K562 (cell line): ENCODE measurements around the gene RINL. TPM values are rescaled to one million over a fixed set of nuclear protein-coding genes. Genes with fewer than 3 reads are reported as not detected.
A peak's percentile ranks its signal among the peaks of the same experiment; 100 is the strongest.
"Not testable (repeated sequence)": the region's sequence is repeated elsewhere in the genome, so short reads cannot be mapped to it uniquely, and the experiment has no call there.

Experiments
- ATAC-seq: fragments of 200-7000 bp; cut with Tn5 transposase; 3 replicates; pipeline ENCODE4 v1.9.1; 2020; ENCODE audit warnings: moderate library complexity
- BruUV-seq: library from RNA; stranded (reverse); fragments of 400-500 nt; replicated peaks from 2 replicates; lab custom pipeline; 2021; lab: Mats Ljungman, UMichigan
- CTCF ChIA-PET: fragments of 300-600 bp; formaldehyde crosslinking; extraction: SDS; loops from one replicate; lab custom pipeline; 2021; ENCODE audit warnings: low intra/inter-chr PET ratio; lab: Yijun Ruan, JAX
- POLR2A ChIA-PET: fragments of 300-600, 350-650 bp; sonication (Branson Sonifier 250); formaldehyde crosslinking; extraction: SDS; loops from one replicate; lab custom pipeline; 2021; ENCODE audit warnings: antibody characterized with exemption, inconsistent platforms; lab: Yijun Ruan, JAX
- DNase-seq, 4 experiments: peaks; one replicate each; pipeline versions ENCODE4 v3.0.0 to v3.0.0-alpha.2; 2011 to 2018; ENCODE audit warnings: low spot score in 3 of 4, mixed read lengths in 3 of 4; ENCODE audit errors: extremely low read depth in 1 of 4
- FAIRE-seq: peaks from 2 replicates; lab custom pipeline; 2011; peaks lifted over from hg19 to GRCh38; lab: Jason Lieb, UNC
- H2AFZ ChIP-seq: 2 replicates; pipeline ENCODE4 v1.6.0; 2011; ENCODE audit warnings: low read depth, low read length, control low read depth, inconsistent platforms
- H3K27ac ChIP-seq: fragments of 200-600 bp; 3 replicates; pipeline ENCODE4 v1.8.0; 2011; ENCODE audit warnings: low read depth, mild to moderate bottlenecking, control low read depth, inconsistent platforms, low read length, moderate library complexity, mixed read lengths; ENCODE audit errors: extremely low read depth
- H3K27me3 ChIP-seq, 2 experiments: fragments of 300-600 bp in 1 of 2; 2 replicates in 1 of 2; 3 replicates in 1 of 2; pipeline versions ENCODE4 v1.6.0 to v1.8.0; 2011; ENCODE audit warnings: inconsistent platforms in 2 of 2, low read length in 2 of 2, mild to moderate bottlenecking in 1 of 2, mixed read lengths in 1 of 2, moderate library complexity in 1 of 2; ENCODE audit not compliant: control insufficient read depth in 2 of 2, insufficient read depth in 2 of 2
- H3K36me3 ChIP-seq: fragments of 300-600 bp; 3 replicates; pipeline ENCODE4 v1.8.0; 2011; ENCODE audit warnings: mild to moderate bottlenecking, low read length, inconsistent platforms; ENCODE audit not compliant: control insufficient read depth, insufficient read depth
- H3K4me1 ChIP-seq, 2 experiments: fragments of 200-600 bp in 1 of 2; replicated peaks in 1 of 2; 2 replicates in 1 of 2; 3 replicates in 1 of 2; pipeline versions ENCODE4 v1.5.1 to v1.8.0; 2011; ENCODE audit warnings: inconsistent platforms in 2 of 2, low read length in 2 of 2, mild to moderate bottlenecking in 1 of 2, mixed read lengths in 1 of 2, moderate library complexity in 1 of 2; ENCODE audit not compliant: control insufficient read depth in 2 of 2, insufficient read depth in 2 of 2
- H3K4me2 ChIP-seq: 2 replicates; pipeline ENCODE4 v1.6.1; 2011; ENCODE audit warnings: low read length, control low read depth, inconsistent platforms, mixed read lengths; ENCODE audit not compliant: insufficient read depth
- H3K4me3 ChIP-seq: fragments of 200-600 bp; sonication (generic), shearing (Covaris generic); 2 replicates; pipeline ENCODE4 v1.5.1; 2016; ENCODE audit warnings: control low read depth, inconsistent platforms
- H3K79me2 ChIP-seq: fragments of 200-600 bp; 3 replicates; pipeline ENCODE4 v1.8.0; 2011; ENCODE audit warnings: low read length, inconsistent platforms; ENCODE audit not compliant: control insufficient read depth, insufficient read depth
- H3K9ac ChIP-seq, 2 experiments: 2 replicates each; pipeline versions ENCODE4 v1.6.0 to v1.6.1; 2011; ENCODE audit warnings: low read depth in 2 of 2, low read length in 2 of 2, control low read depth in 1 of 2, inconsistent platforms in 1 of 2, mild to moderate bottlenecking in 1 of 2, mixed read lengths in 1 of 2; ENCODE audit not compliant: insufficient read depth in 1 of 2
- H3K9me1 ChIP-seq: one replicate; pipeline ENCODE4 v1.6.0; 2011; ENCODE audit warnings: inconsistent platforms, mild to moderate bottlenecking, low read length, moderate library complexity; ENCODE audit not compliant: control insufficient read depth, insufficient read depth
- H3K9me3 ChIP-seq: replicated peaks from 2 replicates; pipeline ENCODE4 v1.5.1; 2011; ENCODE audit warnings: low read depth, low read length, inconsistent platforms; ENCODE audit not compliant: control insufficient read depth, insufficient read depth
- H4K20me1 ChIP-seq: replicated peaks from 2 replicates; pipeline ENCODE4 v1.6.1; 2011; ENCODE audit warnings: low read length, inconsistent platforms, mixed read lengths; ENCODE audit not compliant: control insufficient read depth, insufficient read depth
- EGR1 ChIP-seq: fragments of 450-650 bp; conservative IDR thresholded peaks from 2 replicates; pipeline ENCODE4 v1.6.1; 2017; ENCODE audit warnings: mild to moderate bottlenecking
- GATAD2B ChIP-seq: fragments of 450-650 bp; IDR thresholded peaks from 2 replicates; pipeline ENCODE4 v1.6.1; 2017; ENCODE audit warnings: mild to moderate bottlenecking, borderline replicate concordance
- HLTF ChIP-seq: fragments of 450-650 bp; IDR thresholded peaks from 2 replicates; pipeline ENCODE4 v1.6.1; 2016
- IFI16 ChIP-seq: fragments of 250-450 bp; sonication (Bioruptor Pico); IDR thresholded peaks from 2 replicates; pipeline ENCODE4 v2.1.2; 2022; ENCODE audit warnings: mild to moderate bottlenecking, inconsistent platforms
- KLF10 ChIP-seq: fragments of 250-450 bp; sonication (Bioruptor Pico); IDR thresholded peaks from 2 replicates; pipeline ENCODE4 v1.6.1; 2021; ENCODE audit warnings: matching md5 sums
- NCOA4 ChIP-seq: fragments of 450-650 bp; IDR thresholded peaks from 2 replicates; pipeline ENCODE4 v1.6.1; 2018; ENCODE audit warnings: mild to moderate bottlenecking; ENCODE audit not compliant: partially characterized antibody
- NFYB ChIP-seq: IDR thresholded peaks from 2 replicates; pipeline ENCODE4 v1.6.1; 2011; ENCODE audit warnings: mild to moderate bottlenecking, moderate library complexity; ENCODE audit not compliant: insufficient read length; ENCODE audit errors: extremely low read depth
- POLR2G ChIP-seq: fragments of 200-400 bp; formaldehyde crosslinking; IDR thresholded peaks from 2 replicates; pipeline ENCODE4 v1.6.1; 2017; ENCODE audit warnings: low read depth, mild to moderate bottlenecking, antibody characterized with exemption, low read length, moderate library complexity
- RBFOX2 ChIP-seq: fragments of 200-400 bp; formaldehyde crosslinking; IDR thresholded peaks from 2 replicates; pipeline ENCODE4 v1.6.1; 2017; ENCODE audit warnings: low read depth, mild to moderate bottlenecking, low read length, moderate library complexity
- RBM25 ChIP-seq: fragments of 200-400 bp; formaldehyde crosslinking; IDR thresholded peaks from 2 replicates; pipeline ENCODE4 v1.6.1; 2018; ENCODE audit warnings: low read length, low read depth, moderate library complexity; ENCODE audit not compliant: severe bottlenecking
- RCOR1 ChIP-seq, 2 experiments: IDR thresholded peaks; 2 replicates each; pipeline ENCODE4 v1.6.1; 2012; ENCODE audit warnings: low read depth in 2 of 2, low read length in 2 of 2, borderline replicate concordance in 1 of 2, improper control_type of control experiment in 1 of 2
- SMAD3 ChIP-seq: fragments of 450-650 bp; formaldehyde crosslinking; conservative IDR thresholded peaks from 2 replicates; pipeline ENCODE4 v1.4.0; 2020; ENCODE audit warnings: mild to moderate bottlenecking
- TFAP4 ChIP-seq: sonication (generic); formaldehyde crosslinking; IDR thresholded peaks from 2 replicates; pipeline ENCODE4 v1.8.0; 2022; ENCODE audit warnings: missing genetic modification reagents, mild to moderate bottlenecking, moderate library complexity, borderline replicate concordance
- ZBTB1 ChIP-seq: sonication (generic); formaldehyde crosslinking; IDR thresholded peaks from 2 replicates; pipeline ENCODE4 v1.8.1; 2023; ENCODE audit warnings: missing genetic modification reagents, low read depth, mild to moderate bottlenecking, borderline replicate concordance
- ZNF780A ChIP-seq: fragments of 250-450 bp; sonication (Bioruptor Pico); IDR thresholded peaks from 2 replicates; pipeline ENCODE4 v1.5.0; 2021; ENCODE audit warnings: mild to moderate bottlenecking
- WGBS: fragments of 100-300 bp; shearing (Covaris generic); methylation state at CpG from one replicate; pipeline ENCODE4 v1.1.6; 2016; ENCODE audit warnings: low coverage, mixed read lengths; ENCODE audit not compliant: insufficient coverage; ENCODE audit errors: missing lambda C conversion rate; 5-methylcytosine and 5-hydroxymethylcytosine counted together
- in situ Hi-C: fragments of 300-500 bp; cut with MboI; formaldehyde crosslinking; loops from 4 replicates; pipeline ENCODE4 v1.15.0; 2018; ENCODE audit warnings: inconsistent platforms, mixed read lengths
- intact Hi-C: fragments of 100-400 bp; cut with micrococcal nuclease; formaldehyde crosslinking; loops from 2 replicates; pipeline ENCODE4 v1.14.2; 2022
- polyA plus RNA-seq, 8 experiments: library from polyadenylated mRNA; depleted of rRNA in 4 of 8; stranded (reverse) in 5 of 8; unstranded in 3 of 8; fragments of >200 nt; fragmentation: Nextera tagmentation in 2 of 8; fragmentation: Illumina TruSeq in 1 of 8; extraction: Ambion mirVana in 2 of 8; extraction: Trizol in 1 of 8; gene quantifications; 2 replicates each; pipeline versions ENCODE4 v1.2.1 to v1.2.3, GENCODE V29; 2011 to 2014; ENCODE audit warnings: inconsistent platforms in 1 of 8, missing spikeins in 1 of 8
- total RNA-seq, 7 experiments: library from RNA; depleted of rRNA in 6 of 7; stranded (reverse); fragments of >200 nt in 6 of 7; fragmentation: Illumina TruSeq in 2 of 7; extraction: Trizol in 2 of 7; gene quantifications; 2 replicates each; pipeline versions ENCODE4 v1.2.1 to v1.2.3, GENCODE V29; 2011 to 2021; ENCODE audit warnings: low replicate concordance in 1 of 7

RINL gene
- total and polyA plus RNA-seq, 9 of the 15 experiments (the other 6 are each of a cell fraction or from before 2014, with no cell fraction given): 0.82 to 10.9 (median 4.9) TPM

GRCh38 chr19:38821230-38821825, 56.7 kb downstream of the RINL start:
- not testable (repeated sequence) for H3K27ac ChIP-seq

GRCh38 chr19:38819231-38819920, 58.7 kb downstream of the RINL start:
- Histone ChIP-seq H3K4me2 (peak overlapping the region; percentile 69), H3K4me1 (peaks cover 20 to 53% of the 10 kb centered on the region in 2 experiments), H3K9ac (peak overlapping the region in 1 of 2 experiments; percentile 59; a peak in 2 of 4 replicates), H3K9me3 (peaks cover 8% of the 10 kb centered on the region), H3K27me3 (no peaks in the 10 kb centered on the region), H4K20me1 (no peaks in the 10 kb centered on the region), H3K79me2 (no peaks in the 10 kb centered on the region), H3K4me3 (no peak overlapping the region), H3K9me1 (no peaks in the 10 kb centered on the region), H3K27ac (peak overlapping the region; percentile 67), H2AFZ (no peak overlapping the region), H3K36me3 (peaks cover 22% of the 10 kb centered on the region; the same call in 2 of the 3 replicates)
- BruUV-seq: no TSS peak
- ATAC-seq (peak; percentile 98), FAIRE-seq (peak; percentile 99), DNase-seq (peak; percentile 81 to 93 (median 88))
- intact Hi-C loops: loop anchor here (1.0 kb wide), 1 partner anchor 31 kb away; no protein-coding TSS in a partner anchor
- WGBS: 34% methylated on average over 13 of the region's 13 CpGs
- ChIA-PET CTCF (no interaction called here), POLR2A (interaction anchor here (0.7 to 1.2 kb wide), 6 partner anchors 8 to 70 kb away, joined by 3 to 4 read pairs (median 3); no protein-coding TSS in a partner anchor)
- in situ Hi-C loops: no loop called here
- TF ChIP-seq TFAP4 (CRISPR knock-in tag): peak; percentile 98
- TF ChIP-seq NFYB: no peak
- TF ChIP-seq RCOR1 (IDR thresholded peaks at IDR 0.05; ENCODE audit: borderline replicate concordance in 1 of 2, low read depth in 2 of 2, low read length in 2 of 2): peak in 1 of 2 experiments; percentile 94; a peak in 3 of 4 replicates
- no peak for TF ChIP-seq RBM25
- no peak for TF ChIP-seq NCOA4
- no peak for TF ChIP-seq IFI16 (CRISPR knock-in tag)
- no peak for TF ChIP-seq GATAD2B
- TF ChIP-seq EGR1: peak; percentile 76
- TF ChIP-seq ZNF780A (CRISPR knock-in tag): no peak
- TF ChIP-seq ZBTB1: no peak
- no peak for TF ChIP-seq SMAD3 (CRISPR knock-in tag)
- no peak for TF ChIP-seq KLF10 (CRISPR knock-in tag)

More at GRCh38 chr19:38821230-38821825, 56.7 kb downstream of the RINL start:
- H3K9ac ChIP-seq, DNase-seq, H3K27me3 ChIP-seq, H3K9me3 ChIP-seq, H3K4me2 ChIP-seq, H3K79me2 ChIP-seq, H3K4me3 ChIP-seq, in situ Hi-C loops, H3K9me1 ChIP-seq, FAIRE-seq, BruUV-seq, H4K20me1 ChIP-seq, H2AFZ ChIP-seq, intact Hi-C loops, CTCF ChIA-PET, ATAC-seq: not testable (repeated sequence)
- peaks cover 20 to 40% of the 10 kb centered on the region in 2 experiments for H3K4me1 ChIP-seq
- WGBS: 100% methylated on average over 4 of the region's 29 CpGs
- TF ChIP-seq POLR2G (0 out of 2 replicates have a peak, but pooled peaks have one; percentile 26), HLTF (peak; percentile 60), RBFOX2 (0 out of 2 replicates have a peak, but pooled peaks have one; percentile 23)
- H3K36me3 ChIP-seq: peaks cover 12% of the 10 kb centered on the region; the same call in 2 of the 3 replicates
- POLR2A ChIA-PET: interaction anchor here (0.6 to 1.5 kb wide), 4 partner anchors 11 to 185 kb away, joined by 3 to 6 read pairs (median 4); partner anchors contain the start of gene ECH1
